Measurements from ENCODE around the gene CACNA1D.

GRCh38 chr3:53739966-53740365 lies 245.6 kb downstream of the CACNA1D start:
- TF ChIP-seq POLR2A (IDR thresholded peaks at IDR 0.05) = no peak
- no peak for TF ChIP-seq CTCF (IDR thresholded peaks at IDR 0.05)
- no peak for TF ChIP-seq EP300 (IDR thresholded peaks at IDR 0.05)
